ENCODE results near the gene CYBA.

GRCh38 chr16:88656291-88656980 lies 5.6 kb upstream of the CYBA start:
- TF ChIP-seq RFX5 (IDR thresholded peaks at IDR 0.05; ENCODE audit: low read depth, low read length) (no peak), CTCF (IDR thresholded peaks at IDR 0.05 in 2 of 3, conservative IDR thresholded peaks at IDR 0.05 in 1 of 3; ENCODE audit: control insufficient read depth in 2 of 3, extremely low read depth in 1 of 3, insufficient read depth in 1 of 3, low read depth in 3 of 3, low read length in 3 of 3) (no peak), POLR2A (IDR thresholded peaks at IDR 0.05; ENCODE audit: low read depth, low read length) (no peak)
- TF ChIP-seq, protein P1, sequence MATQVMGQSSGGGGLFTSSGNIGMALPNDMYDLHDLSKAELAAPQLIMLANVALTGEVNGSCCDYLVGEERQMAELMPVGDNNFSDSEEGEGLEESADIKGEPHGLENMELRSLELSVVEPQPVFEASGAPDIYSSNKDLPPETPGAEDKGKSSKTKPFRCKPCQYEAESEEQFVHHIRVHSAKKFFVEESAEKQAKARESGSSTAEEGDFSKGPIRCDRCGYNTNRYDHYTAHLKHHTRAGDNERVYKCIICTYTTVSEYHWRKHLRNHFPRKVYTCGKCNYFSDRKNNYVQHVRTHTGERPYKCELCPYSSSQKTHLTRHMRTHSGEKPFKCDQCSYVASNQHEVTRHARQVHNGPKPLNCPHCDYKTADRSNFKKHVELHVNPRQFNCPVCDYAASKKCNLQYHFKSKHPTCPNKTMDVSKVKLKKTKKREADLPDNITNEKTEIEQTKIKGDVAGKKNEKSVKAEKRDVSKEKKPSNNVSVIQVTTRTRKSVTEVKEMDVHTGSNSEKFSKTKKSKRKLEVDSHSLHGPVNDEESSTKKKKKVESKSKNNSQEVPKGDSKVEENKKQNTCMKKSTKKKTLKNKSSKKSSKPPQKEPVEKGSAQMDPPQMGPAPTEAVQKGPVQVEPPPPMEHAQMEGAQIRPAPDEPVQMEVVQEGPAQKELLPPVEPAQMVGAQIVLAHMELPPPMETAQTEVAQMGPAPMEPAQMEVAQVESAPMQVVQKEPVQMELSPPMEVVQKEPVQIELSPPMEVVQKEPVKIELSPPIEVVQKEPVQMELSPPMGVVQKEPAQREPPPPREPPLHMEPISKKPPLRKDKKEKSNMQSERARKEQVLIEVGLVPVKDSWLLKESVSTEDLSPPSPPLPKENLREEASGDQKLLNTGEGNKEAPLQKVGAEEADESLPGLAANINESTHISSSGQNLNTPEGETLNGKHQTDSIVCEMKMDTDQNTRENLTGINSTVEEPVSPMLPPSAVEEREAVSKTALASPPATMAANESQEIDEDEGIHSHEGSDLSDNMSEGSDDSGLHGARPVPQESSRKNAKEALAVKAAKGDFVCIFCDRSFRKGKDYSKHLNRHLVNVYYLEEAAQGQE (IDR thresholded peaks at IDR 0.05; ENCODE audit: low read depth, low read length) = no peak
- TF ChIP-seq, protein P2, sequence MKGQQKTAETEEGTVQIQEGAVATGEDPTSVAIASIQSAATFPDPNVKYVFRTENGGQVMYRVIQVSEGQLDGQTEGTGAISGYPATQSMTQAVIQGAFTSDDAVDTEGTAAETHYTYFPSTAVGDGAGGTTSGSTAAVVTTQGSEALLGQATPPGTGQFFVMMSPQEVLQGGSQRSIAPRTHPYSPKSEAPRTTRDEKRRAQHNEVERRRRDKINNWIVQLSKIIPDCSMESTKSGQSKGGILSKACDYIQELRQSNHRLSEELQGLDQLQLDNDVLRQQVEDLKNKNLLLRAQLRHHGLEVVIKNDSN (IDR thresholded peaks at IDR 0.05; ENCODE audit: borderline replicate concordance, extremely low read length, insufficient read depth, low read depth, low read length) = no peak
- TF ChIP-seq, protein P3, sequence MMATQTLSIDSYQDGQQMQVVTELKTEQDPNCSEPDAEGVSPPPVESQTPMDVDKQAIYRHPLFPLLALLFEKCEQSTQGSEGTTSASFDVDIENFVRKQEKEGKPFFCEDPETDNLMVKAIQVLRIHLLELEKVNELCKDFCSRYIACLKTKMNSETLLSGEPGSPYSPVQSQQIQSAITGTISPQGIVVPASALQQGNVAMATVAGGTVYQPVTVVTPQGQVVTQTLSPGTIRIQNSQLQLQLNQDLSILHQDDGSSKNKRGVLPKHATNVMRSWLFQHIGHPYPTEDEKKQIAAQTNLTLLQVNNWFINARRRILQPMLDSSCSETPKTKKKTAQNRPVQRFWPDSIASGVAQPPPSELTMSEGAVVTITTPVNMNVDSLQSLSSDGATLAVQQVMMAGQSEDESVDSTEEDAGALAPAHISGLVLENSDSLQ (IDR thresholded peaks at IDR 0.05) = no peak

Data from GM12878 (cell line).